Activated CD4-positive, alpha-beta T cell treated with anti-CD3 and anti-CD28 coated beads, Interleukin-2, amount 50 U/mL, for 16 hours (primary cell): ENCODE measurements around the gene RNF166.

Experiments used
- DNase-seq: peaks from one replicate; pipeline ENCODE4 v3.0.0-alpha.2; 2020

RNF166 gene

DNA sequence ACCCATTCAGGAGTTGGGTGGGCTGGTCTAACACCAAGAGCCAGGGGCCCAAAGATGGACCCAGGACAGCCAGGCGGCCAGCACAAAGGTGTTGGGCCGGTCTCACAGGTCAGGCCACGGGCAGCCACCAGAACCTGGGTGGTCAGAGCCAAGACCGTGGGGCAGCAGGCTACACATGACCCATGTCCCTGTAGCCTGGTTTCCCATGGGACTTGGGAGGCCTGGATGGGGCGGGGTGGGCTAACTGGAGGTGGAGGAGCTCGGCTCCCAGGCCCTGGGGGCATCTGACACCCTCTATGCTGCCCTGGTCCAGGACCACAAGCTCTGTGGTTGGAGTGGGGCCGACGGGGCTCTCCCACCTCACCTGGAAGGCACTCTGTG, 17.3 kb upstream of the RNF166 start:
- no peak for DNase-seq

GRCh38 chr16:88722784-88723506, 16.7 kb upstream of the RNF166 start:
- DNase-seq, result no peak

DNA sequence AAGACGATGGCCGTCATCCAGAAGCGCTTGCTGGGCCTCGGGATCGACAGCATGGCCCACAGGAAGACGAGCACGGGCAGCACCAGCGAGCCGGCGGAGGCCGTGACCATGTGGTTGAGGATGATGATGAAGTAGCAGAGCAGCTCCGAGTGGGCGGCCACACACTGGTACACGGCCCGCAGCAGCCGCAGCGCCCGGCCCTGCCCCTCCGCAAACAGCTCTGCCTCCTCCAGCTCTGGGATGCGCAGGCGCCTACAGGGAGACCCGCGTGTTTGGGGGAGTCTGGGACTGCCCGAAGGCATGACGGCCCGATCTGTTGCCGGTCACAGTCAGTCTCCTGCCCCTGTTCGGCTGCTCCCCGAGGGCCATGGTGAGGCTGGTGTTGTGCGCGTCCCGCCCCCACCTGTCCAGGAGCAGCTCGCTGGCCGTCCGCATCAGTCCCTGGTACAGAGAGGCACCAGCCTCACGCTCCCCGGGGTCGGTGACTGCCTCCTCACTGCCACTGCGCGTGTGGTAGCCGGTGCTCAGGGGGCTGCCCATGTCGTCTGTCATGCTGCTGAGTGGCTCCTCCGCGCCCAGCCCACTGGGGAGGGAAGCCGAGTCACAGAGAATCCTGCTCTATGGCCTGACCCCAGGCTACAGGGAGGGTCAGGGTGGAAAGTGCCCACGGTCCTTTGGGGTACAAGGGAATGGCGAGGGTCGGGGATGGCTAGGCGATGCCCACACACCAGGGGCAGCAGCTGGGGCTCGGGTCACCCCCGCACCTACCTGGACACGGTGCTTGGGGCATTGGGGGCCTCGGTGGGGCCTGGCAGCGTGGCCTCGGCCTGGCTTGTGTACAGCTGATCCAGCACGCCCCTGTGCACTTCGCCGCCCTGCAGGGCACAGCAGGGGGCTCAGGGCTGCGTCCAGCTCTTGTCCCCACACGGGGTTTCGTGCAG, 15.9 kb upstream of the RNF166 start:
- no peak for DNase-seq

GRCh38 chr16:88721236-88721635, 15.0 kb upstream of the RNF166 start:
- DNase-seq, result no peak

DNA sequence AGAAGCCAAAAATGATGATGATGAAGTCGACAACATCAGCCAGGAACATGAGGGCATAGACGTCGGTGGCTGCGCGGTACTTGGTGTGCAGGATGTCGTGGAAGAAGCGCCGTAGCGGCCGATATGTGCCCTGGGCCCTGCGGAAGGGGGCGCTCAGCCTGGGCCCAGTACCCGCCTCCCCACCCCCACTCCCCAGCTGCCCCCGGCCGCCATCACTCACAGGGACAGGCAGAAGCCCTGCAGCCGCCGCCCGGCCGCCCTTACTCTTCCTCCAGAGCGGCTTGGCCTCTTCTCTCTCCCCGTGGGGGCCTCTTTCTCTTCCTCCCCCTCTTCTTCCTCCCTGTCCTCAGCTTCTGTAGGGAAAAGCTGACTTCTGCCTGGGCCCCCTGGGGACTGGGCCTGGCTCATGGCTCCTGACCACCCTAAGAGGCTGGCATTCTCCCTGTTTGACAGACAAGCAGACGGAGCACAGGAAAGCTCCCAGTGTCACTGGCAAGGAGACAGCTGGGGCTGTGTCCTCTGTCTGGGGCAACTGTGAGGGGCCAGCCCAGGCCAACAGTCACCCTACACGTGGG, 14.3 kb upstream of the RNF166 start:
- no peak for DNase-seq

DNA sequence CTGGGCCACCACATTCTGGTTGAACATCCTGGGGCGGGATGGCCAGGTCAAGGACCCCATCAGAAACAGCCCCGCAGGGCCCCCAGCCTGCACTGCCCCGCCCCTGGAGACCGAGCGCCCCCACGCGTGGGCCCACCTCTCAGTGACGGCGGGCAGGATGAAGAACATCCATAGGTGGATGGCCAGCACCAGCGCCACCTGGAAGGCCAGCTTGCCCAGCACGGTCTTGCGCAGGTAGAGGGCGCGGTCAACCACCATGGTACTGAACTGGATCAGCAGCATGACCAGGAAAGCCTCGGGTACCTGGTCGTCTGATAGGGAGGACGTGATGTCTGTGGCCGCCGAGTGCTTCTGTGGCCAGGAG, 13.7 kb upstream of the RNF166 start:
- DNase-seq, result no peak

DNA sequence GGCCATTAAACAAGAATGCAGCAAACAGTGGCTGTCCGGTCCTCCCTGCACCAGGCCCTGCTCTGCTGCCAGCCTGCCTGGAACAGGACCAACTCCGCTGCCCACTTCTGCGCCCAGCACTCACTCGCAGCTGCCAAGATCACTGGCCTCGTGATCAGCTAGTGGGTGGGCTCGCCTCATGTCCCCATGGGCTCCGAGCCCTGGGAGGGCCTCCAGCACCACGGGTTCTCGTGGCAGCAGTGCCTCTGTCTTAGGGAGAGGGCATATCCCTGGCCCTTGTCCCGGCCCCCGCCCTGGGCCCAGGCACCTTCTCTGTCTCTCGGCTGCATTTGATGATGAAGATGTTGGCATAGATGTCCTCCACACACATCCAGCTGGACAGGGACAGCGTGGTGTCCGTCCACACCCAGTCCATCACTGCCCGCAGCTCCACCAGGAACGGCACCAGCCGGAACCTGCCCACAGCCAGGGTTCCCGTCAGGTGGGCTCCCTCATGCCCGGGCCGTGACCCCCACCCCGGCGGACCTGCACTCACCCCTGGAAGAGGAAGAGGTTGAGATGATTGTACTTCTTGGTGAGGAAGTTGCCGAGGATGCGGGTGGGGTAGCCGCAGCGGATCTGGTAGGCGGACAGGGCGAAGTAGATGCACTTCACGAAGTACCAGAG, 13.2 kb upstream of the RNF166 start:
- DNase-seq, result no peak

DNA sequence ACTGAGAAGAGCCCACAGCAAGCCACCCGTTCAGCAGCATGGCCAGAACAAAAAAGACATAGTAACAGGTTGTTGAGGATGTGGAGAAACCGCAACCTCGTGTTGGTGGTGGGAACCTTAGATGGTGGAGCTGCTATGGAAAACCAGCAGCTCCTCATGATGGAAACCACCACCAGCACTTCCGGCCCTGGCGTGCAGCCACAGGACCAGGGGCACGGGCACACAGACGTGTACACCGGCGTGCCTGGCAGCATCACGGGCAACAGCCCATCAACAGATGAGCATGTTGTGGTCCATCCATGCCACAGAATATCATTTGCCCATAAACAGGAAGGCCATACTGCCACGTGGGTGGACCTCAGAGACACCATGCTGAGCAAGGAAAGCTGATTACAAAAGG, 12.0 kb upstream of the RNF166 start:
- no peak for DNase-seq

DNA sequence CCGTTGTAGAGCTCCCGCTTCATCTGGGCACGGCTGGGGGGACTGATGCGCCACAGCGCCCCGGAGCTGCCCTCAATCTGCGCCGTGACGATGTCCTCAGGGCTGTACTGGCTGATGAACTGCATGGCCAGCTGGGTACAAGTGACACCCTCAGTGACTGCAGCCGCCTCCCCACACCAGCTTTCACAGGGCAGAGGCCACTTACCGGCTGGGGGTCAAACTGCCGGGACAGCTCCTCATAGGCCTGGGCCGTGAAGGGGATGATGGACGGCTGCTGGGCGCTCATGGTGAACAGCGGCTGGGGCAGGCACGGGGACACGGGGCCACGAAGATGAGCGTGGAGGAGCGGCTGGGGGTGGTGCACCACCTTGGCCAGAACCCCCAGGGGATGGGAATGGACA, 10.4 kb upstream of the RNF166 start:
- no peak for DNase-seq

- no peak for DNase-seq
Measured at GRCh38 chr16:88716201-88716600, 10.0 kb upstream of the RNF166 start.

GRCh38 chr16:88715312-88716190, 9.3 kb upstream of the RNF166 start:
- no peak for DNase-seq

DNA sequence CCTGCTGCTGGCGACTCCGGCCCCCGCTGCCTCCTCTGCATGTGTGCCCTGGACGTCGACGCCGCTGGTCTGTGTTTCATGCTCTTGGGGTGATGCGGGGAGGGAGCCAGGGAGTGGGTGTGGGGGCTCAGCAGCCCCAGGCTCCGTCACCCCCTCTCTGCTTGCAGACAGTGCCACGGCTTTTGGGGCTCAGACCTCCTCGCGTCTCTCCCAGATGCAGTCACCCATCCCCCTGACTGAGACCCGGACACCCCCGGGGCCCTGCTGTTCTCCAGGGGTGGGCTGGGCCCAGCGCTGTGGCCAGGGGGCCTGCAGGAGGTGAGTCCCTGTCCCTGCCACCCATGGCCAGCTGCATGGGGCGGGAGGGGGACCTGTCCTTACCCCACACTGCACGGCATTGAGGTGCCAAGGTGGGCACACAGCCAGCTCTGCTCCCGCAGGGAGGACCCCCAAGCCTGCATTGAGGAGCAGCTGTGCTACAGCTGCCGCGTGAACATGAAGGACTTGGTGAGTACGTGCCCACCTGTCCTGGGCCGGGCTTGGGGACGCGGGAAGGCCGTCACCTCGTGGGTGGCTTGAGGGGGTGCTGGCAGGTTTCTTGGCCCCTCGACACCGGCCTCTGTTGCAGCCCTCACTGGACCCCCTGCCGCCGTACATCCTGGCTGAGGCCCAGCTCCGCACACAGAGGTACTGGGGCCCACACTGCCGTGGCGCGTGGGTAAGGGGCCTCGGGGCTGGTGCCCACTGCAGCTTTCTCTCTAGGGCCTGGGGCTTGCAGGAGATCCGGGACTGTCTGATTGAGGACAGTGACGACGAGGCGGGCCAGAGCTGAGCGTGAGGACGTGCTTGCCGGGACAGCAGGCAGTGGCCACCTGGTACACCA, 8.5 kb upstream of the RNF166 start:
- no peak for DNase-seq

DNA sequence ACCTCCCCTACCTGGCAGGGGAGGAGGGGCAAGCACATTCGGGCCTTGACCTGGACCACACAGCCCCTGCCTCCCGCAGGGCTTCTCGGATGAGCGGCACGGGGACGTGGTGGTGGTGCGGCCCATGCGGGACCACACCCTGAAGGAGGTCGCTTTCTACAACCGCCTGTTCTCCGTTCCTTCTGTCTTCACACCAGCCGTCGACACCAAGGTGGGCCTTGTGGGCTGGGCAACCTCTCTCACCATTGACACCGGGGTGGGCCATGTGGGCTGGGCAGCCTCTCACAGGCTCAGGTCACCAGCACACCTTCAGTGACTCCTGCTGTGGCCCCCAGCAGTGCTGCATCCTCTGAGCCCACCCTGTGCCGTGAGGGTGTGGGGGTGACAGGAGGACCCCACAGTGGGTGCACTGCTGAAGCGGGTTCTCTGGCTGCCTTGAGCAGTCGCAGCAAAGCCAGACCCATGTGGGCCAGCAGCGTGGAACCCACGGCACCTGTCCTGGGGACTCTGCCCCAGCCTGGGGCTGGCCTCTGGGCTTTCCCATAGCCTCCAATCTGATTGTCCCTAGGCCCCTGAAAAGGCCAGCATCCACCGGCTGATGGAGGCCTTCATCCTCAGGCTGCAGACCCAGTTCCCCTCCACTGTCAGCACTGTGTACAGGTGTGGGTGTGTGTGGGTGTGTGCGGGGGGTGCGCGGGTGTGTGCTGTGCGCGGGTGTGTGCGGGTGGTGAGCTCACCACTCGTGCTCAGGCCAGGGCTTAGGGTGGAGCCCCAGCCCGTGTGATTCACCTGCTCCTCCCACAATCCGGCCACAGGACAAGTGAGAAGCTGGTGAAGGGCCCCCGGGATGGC, 7.6 kb upstream of the RNF166 start:
- no peak for DNase-seq

DNA sequence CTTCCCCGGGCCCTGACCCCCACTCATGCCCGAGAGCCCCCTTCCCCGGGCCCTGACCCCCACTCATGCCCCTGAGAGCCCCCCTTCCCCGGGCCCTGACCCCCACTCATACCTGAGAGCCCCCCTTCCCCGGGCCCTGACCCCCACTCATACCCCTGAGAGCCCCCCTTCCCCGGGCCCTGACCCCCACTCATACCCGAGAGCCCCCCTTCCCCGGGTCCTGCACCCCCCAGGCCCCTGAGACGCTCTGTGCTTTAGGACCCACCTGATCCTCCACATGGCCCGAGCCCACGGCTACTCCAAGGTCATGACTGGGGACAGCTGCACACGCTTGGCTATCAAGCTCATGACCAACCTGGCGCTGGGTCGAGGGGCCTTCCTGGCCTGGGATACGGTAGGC, 6.8 kb upstream of the RNF166 start:
- DNase-seq, result no peak

DNA sequence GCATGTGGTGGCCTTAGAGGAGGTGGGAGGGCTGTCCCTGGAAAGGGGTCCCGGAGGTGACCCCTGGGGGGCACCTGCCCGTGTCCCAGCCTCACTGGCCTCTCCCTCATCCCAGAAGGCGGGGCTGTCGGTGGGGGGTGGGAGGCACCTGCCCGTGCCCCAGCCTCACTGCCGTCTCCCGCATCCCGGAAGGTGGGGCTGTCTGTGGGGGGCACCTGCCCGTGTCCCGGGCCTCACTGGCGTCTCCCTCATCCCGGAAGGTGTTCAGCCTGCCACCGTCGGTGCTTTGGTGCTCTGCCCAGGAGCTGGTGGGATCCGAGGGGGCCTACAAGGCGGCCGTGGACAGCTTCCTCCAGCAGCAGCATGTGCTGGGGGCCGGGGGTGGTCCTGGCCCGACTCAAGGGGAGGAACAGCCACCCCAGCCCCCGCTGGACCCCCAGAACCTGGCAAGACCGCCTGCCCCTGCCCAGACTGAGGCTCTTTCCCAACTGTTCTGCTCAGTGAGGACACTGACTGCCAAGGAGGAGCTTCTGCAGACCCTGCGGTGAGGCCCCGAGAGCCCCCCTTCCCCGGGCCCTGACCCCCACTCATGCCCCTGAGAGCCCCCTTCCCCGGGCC, 6.3 kb upstream of the RNF166 start:
- no peak for DNase-seq

DNA sequence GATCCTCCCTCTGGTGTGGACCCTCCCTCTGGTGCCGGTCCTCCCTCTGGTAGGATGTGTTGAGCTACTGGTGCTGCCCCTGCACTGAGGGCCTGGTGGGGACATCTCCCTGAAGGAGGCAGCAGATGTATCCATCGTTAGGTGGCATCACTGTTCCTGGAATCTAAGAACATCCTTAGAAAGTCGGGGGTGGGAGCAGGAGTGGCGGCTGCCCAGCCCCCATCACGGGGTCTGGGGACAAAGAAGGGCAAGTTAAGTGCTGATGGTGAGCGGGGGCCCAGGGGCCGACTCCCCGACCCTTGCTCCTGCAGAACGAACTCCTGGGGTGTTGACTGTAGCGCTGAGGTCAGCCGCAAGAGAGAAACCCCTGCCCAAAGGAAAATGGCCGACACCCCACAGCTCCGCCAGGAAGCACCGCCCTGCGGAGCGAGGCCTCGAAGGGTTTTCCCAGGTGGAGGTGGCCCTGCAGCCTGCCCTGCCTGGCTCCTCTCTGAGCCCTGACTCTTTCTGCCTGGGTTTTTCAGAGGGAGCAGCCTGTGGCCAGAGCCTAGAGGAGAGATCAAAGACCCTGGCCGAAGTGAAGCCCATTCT, 5.6 kb upstream of the RNF166 start:
- DNase-seq, result no peak

DNA sequence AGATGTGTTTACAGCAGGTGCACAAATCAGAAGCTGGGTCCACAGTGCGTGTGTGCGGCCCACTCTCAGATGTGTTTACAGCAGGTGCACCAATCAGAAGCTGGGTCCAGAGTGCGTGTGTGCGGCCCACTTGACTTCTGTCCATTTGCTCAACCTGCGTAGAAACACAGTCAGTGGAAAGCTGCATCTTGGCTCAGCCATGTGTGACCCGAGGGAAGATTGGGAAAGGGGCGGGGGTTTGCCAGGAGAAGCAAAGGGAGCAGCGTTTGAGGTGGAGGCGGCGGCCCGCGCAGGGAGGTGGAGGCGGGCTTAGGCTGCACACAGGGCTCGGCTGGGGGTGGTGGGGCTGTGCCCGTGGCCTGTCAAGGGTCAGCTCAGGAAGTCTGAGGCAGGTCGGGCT, 4.3 kb upstream of the RNF166 start:
- no peak for DNase-seq

- DNase-seq, result no peak
Measured at GRCh38 chr16:88706965-88707826, 988 bp upstream of the RNF166 start.
